ENCODE measurements around the gene SDK1. TPM values are rescaled to one million over a fixed set of nuclear protein-coding genes. Genes with fewer than 3 reads are reported as not detected.

Gene SDK1
- total and polyA plus RNA-seq, 2 of the 8 experiments (the other 6 are each of a cell fraction or from before 2014, with no cell fraction given): 3.3 to 7.2 TPM

DNA sequence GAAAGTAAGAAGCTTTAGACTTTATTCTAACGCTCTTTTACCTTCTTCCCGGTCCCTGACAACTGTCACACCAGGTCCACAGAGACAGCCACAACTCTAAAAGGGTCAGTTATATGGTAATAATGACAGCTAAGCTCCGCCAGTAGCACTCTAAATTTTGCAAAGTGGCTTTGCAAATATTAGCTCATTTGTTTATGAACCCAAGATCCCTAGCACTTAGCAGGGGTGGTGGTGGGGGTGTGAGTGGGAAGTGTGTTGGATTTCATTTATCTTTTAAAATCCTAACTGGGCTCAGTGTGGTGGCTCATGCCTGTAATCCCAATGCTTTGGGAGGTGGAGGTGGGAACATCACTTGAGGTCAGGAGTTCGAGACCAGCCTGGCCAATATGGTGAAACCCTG is 34.8 kb upstream of the SDK1 start (continued):
- TF ChIP-seq, protein P1, sequence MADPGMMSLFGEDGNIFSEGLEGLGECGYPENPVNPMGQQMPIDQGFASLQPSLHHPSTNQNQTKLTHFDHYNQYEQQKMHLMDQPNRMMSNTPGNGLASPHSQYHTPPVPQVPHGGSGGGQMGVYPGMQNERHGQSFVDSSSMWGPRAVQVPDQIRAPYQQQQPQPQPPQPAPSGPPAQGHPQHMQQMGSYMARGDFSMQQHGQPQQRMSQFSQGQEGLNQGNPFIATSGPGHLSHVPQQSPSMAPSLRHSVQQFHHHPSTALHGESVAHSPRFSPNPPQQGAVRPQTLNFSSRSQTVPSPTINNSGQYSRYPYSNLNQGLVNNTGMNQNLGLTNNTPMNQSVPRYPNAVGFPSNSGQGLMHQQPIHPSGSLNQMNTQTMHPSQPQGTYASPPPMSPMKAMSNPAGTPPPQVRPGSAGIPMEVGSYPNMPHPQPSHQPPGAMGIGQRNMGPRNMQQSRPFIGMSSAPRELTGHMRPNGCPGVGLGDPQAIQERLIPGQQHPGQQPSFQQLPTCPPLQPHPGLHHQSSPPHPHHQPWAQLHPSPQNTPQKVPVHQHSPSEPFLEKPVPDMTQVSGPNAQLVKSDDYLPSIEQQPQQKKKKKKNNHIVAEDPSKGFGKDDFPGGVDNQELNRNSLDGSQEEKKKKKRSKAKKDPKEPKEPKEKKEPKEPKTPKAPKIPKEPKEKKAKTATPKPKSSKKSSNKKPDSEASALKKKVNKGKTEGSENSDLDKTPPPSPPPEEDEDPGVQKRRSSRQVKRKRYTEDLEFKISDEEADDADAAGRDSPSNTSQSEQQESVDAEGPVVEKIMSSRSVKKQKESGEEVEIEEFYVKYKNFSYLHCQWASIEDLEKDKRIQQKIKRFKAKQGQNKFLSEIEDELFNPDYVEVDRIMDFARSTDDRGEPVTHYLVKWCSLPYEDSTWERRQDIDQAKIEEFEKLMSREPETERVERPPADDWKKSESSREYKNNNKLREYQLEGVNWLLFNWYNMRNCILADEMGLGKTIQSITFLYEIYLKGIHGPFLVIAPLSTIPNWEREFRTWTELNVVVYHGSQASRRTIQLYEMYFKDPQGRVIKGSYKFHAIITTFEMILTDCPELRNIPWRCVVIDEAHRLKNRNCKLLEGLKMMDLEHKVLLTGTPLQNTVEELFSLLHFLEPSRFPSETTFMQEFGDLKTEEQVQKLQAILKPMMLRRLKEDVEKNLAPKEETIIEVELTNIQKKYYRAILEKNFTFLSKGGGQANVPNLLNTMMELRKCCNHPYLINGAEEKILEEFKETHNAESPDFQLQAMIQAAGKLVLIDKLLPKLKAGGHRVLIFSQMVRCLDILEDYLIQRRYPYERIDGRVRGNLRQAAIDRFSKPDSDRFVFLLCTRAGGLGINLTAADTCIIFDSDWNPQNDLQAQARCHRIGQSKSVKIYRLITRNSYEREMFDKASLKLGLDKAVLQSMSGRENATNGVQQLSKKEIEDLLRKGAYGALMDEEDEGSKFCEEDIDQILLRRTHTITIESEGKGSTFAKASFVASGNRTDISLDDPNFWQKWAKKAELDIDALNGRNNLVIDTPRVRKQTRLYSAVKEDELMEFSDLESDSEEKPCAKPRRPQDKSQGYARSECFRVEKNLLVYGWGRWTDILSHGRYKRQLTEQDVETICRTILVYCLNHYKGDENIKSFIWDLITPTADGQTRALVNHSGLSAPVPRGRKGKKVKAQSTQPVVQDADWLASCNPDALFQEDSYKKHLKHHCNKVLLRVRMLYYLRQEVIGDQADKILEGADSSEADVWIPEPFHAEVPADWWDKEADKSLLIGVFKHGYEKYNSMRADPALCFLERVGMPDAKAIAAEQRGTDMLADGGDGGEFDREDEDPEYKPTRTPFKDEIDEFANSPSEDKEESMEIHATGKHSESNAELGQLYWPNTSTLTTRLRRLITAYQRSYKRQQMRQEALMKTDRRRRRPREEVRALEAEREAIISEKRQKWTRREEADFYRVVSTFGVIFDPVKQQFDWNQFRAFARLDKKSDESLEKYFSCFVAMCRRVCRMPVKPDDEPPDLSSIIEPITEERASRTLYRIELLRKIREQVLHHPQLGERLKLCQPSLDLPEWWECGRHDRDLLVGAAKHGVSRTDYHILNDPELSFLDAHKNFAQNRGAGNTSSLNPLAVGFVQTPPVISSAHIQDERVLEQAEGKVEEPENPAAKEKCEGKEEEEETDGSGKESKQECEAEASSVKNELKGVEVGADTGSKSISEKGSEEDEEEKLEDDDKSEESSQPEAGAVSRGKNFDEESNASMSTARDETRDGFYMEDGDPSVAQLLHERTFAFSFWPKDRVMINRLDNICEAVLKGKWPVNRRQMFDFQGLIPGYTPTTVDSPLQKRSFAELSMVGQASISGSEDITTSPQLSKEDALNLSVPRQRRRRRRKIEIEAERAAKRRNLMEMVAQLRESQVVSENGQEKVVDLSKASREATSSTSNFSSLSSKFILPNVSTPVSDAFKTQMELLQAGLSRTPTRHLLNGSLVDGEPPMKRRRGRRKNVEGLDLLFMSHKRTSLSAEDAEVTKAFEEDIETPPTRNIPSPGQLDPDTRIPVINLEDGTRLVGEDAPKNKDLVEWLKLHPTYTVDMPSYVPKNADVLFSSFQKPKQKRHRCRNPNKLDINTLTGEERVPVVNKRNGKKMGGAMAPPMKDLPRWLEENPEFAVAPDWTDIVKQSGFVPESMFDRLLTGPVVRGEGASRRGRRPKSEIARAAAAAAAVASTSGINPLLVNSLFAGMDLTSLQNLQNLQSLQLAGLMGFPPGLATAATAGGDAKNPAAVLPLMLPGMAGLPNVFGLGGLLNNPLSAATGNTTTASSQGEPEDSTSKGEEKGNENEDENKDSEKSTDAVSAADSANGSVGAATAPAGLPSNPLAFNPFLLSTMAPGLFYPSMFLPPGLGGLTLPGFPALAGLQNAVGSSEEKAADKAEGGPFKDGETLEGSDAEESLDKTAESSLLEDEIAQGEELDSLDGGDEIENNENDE (IDR thresholded peaks at IDR 0.05; ENCODE audit: insufficient replicate concordance, low read length): no peak
- TF ChIP-seq RAD21 (IDR thresholded peaks at IDR 0.05 in 1 of 2, conservative IDR thresholded peaks at IDR 0.05 in 1 of 2; ENCODE audit: low read depth in 2 of 2, low read length in 2 of 2): no peak
- TF ChIP-seq JUN (IDR thresholded peaks at IDR 0.05; ENCODE audit: low read depth, low read length): no peak
